ENCODE measurements around the gene KLK13.

KLK13 gene

GRCh38 chr19:51090471-51090870 lies 25.6 kb upstream of the KLK13 start:
- H3K4me3 ChIP-seq (ENCODE audit: low read depth, low read length): no peak overlapping the region
- no peaks in the 10 kb centered on the region for H3K4me1 ChIP-seq
- no peaks in the 10 kb centered on the region for H3K27me3 ChIP-seq (ENCODE audit: control insufficient read depth, insufficient read depth, low read length)
- TF ChIP-seq CTCF (IDR thresholded peaks at IDR 0.05): no peak
- no peak overlapping the region for H3K27ac ChIP-seq
- no peak overlapping the region for H3K9ac ChIP-seq
- no peak overlapping the region for H2AFZ ChIP-seq
- no peaks in the 10 kb centered on the region for H3K9me3 ChIP-seq (ENCODE audit: control insufficient read depth, low read length)
- no peaks in the 10 kb centered on the region for H3K36me3 ChIP-seq (ENCODE audit: control insufficient read depth, insufficient read depth, low read length)
- no peak overlapping the region for H3K4me2 ChIP-seq (ENCODE audit: low read length)
- no peaks in the 10 kb centered on the region for H3K79me2 ChIP-seq

DNA sequence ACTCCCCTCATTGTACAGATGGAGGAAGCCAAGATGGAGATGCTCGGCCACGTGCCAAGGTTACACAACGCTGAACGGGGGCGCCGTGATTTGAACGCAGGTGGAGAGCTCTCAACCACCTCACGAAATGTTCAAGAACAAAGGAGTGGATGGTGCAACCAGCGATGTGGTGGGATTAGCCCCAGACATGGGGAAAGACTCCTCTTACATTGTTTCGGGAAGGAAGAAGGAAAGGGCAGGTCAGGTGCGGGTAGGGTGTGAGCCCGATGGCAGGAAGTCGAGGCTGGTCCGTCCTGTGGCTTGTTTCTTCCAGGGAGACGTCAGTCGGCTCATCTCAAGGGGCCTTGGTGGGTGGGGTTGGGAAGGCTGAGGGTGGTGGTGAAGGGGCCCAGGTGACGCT lies 24.9 kb upstream of the KLK13 start:
- Histone ChIP-seq H3K4me1 (no peaks in the 10 kb centered on the region), H3K27me3 (ENCODE audit: control insufficient read depth, insufficient read depth, low read length) (no peaks in the 10 kb centered on the region), H2AFZ (no peak overlapping the region), H3K9ac (no peak overlapping the region), H3K4me2 (ENCODE audit: low read length) (no peak overlapping the region), H3K36me3 (ENCODE audit: control insufficient read depth, insufficient read depth, low read length) (no peaks in the 10 kb centered on the region), H3K27ac (no peak overlapping the region), H3K79me2 (no peaks in the 10 kb centered on the region), H3K4me3 (ENCODE audit: low read depth, low read length) (no peak overlapping the region), H3K9me3 (ENCODE audit: control insufficient read depth, low read length) (no peaks in the 10 kb centered on the region)
- TF ChIP-seq CTCF (IDR thresholded peaks at IDR 0.05): no peak

DNA sequence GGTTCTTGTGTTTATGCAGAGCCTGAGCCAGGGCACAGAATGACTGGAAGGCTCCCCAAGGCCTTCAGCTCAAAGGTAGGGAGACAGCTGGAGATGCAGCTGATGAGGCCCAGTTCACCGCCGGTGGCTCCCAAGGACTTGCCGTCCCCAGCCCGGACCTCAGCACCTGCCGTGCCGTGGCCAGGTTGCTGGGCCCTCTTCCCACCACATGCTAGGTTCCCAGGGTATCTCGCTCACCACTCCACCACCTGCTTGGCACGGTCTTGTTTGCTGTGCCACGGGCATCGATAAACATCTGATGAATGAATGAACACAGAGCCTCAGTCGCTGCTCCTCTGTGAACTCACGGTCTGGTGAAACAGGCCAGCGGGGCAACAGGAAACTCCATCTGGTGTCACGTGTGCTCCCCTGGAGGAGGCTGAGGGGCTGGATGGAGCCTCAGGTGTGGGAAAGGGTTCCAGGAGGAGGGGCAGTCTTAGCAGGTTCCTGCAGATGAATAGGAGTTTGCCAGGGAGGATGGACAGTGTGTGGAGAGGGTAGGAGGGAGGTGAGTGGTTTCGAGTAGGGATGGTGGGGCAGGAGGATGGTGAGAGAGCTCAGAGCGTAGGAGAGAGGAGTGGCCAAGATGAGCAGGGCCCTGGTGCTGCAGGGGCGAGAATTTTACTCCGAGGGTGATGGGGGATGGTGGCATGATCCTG lies 21.4 kb upstream of the KLK13 start:
- Histone ChIP-seq H3K79me2 (no peaks in the 10 kb centered on the region), H3K4me3 (ENCODE audit: low read depth, low read length) (no peak overlapping the region), H3K9me3 (ENCODE audit: control insufficient read depth, low read length) (no peaks in the 10 kb centered on the region), H3K9ac (no peak overlapping the region), H3K27me3 (ENCODE audit: control insufficient read depth, insufficient read depth, low read length) (no peaks in the 10 kb centered on the region), H3K4me1 (no peaks in the 10 kb centered on the region), H3K4me2 (ENCODE audit: low read length) (no peak overlapping the region), H2AFZ (no peak overlapping the region), H3K36me3 (ENCODE audit: control insufficient read depth, insufficient read depth, low read length) (no peaks in the 10 kb centered on the region), H3K27ac (no peak overlapping the region)
- TF ChIP-seq CTCF (IDR thresholded peaks at IDR 0.05): no peak

DNA sequence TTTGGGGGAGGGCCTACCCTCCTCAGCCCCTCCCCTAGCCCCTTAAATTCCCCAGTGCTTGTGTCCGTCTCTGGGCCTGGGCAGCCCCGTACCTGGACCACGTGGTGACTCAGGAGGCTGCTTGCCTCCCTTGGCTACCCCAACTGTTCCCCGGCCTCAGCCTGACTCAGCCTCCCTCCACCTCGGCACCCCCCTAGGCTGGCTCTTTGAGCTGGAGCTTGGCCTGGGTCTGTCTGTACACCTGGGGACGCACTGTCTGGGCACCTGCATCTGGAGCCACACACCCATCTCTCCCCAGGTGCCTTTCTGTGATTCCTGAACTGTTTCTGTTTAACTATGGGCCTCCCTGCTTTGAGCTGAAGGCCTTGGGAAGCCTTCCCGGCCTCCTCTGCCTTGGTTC lies 19.6 kb upstream of the KLK13 start:
- H3K9me3 ChIP-seq (ENCODE audit: control insufficient read depth, low read length): no peaks in the 10 kb centered on the region
- no peaks in the 10 kb centered on the region for H3K27me3 ChIP-seq (ENCODE audit: control insufficient read depth, insufficient read depth, low read length)
- H3K4me2 ChIP-seq (ENCODE audit: low read length): no peak overlapping the region
- no peak overlapping the region for H3K27ac ChIP-seq
- no peaks in the 10 kb centered on the region for H3K4me1 ChIP-seq
- no peaks in the 10 kb centered on the region for H3K36me3 ChIP-seq (ENCODE audit: control insufficient read depth, insufficient read depth, low read length)
- no peak overlapping the region for H3K4me3 ChIP-seq (ENCODE audit: low read depth, low read length)
- no peak overlapping the region for H3K9ac ChIP-seq
- H2AFZ ChIP-seq: no peak overlapping the region
- H3K79me2 ChIP-seq: no peaks in the 10 kb centered on the region
- no peak for TF ChIP-seq CTCF (IDR thresholded peaks at IDR 0.05)

DNA sequence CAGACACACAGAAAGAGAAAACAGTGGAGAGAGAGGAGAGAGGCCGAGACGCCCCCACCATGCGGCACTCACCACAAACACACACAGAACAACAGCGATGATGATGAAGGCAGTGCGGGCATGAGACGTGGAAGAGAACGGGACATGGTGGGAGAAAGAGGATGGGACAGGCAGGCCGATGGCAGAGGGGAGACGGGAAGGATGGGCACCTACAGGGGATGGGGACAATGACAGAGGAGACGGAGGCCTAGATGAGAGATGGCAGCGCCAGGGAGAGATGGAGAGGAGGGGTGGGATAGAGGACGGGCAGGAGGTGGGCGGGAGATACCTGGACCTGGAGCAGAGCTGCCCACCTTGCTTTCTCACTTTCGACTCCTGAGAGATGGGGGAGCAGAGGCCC lies 18.9 kb upstream of the KLK13 start:
- H3K27ac ChIP-seq: no peak overlapping the region
- no peak for TF ChIP-seq CTCF (IDR thresholded peaks at IDR 0.05)
- no peaks in the 10 kb centered on the region for H3K27me3 ChIP-seq (ENCODE audit: control insufficient read depth, insufficient read depth, low read length)
- no peak overlapping the region for H2AFZ ChIP-seq
- no peaks in the 10 kb centered on the region for H3K9me3 ChIP-seq (ENCODE audit: control insufficient read depth, low read length)
- H3K4me2 ChIP-seq (ENCODE audit: low read length): no peak overlapping the region
- no peak overlapping the region for H3K4me3 ChIP-seq (ENCODE audit: low read depth, low read length)
- no peaks in the 10 kb centered on the region for H3K36me3 ChIP-seq (ENCODE audit: control insufficient read depth, insufficient read depth, low read length)
- H3K4me1 ChIP-seq: no peaks in the 10 kb centered on the region
- H3K9ac ChIP-seq: no peak overlapping the region
- no peaks in the 10 kb centered on the region for H3K79me2 ChIP-seq

Data from parathyroid adenoma (tissue), 2 donors.